ENCODE results near the gene KCTD15.

DNA sequence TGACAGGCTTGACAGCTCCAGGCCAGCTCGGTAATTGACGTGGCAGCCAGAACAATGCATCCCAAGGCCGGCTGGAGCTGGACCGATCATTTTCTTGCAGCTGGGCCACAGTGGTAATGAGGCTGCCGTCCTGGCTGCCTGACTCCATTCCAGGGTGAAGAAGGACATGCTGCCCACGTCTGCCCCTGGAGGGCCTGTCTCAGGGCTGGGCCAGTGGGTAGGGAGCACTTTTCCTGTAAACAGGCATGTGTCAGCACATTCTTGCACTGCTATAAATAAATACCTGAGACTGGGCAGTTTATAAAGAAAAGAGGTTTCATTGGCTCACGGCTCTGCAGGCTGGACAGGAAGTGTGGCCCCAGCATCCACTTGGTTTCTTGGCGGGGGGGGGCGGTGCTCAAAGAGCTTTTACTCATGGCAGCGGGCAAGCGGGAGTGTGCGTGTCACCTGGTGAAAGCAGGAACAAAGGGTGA lies 38.1 kb upstream of the KCTD15 start:
- TF ChIP-seq, protein P1, sequence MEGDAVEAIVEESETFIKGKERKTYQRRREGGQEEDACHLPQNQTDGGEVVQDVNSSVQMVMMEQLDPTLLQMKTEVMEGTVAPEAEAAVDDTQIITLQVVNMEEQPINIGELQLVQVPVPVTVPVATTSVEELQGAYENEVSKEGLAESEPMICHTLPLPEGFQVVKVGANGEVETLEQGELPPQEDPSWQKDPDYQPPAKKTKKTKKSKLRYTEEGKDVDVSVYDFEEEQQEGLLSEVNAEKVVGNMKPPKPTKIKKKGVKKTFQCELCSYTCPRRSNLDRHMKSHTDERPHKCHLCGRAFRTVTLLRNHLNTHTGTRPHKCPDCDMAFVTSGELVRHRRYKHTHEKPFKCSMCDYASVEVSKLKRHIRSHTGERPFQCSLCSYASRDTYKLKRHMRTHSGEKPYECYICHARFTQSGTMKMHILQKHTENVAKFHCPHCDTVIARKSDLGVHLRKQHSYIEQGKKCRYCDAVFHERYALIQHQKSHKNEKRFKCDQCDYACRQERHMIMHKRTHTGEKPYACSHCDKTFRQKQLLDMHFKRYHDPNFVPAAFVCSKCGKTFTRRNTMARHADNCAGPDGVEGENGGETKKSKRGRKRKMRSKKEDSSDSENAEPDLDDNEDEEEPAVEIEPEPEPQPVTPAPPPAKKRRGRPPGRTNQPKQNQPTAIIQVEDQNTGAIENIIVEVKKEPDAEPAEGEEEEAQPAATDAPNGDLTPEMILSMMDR (IDR thresholded peaks at IDR 0.05), result no peak
- TF ChIP-seq POLR2AphosphoS5 (IDR thresholded peaks at IDR 0.05), result no peak

Measured in esophagus muscularis mucosa (tissue), 3 donors.